Spleen (tissue), 11 donors: ENCODE data around the gene CDC42BPB. TPM values are rescaled to one million over a fixed set of nuclear protein-coding genes. Genes with fewer than 3 reads are reported as not detected.

Experiments
- DNase-seq: peaks from one replicate; pipeline ENCODE4 v3.0.0-alpha.2; 2020
- H3K27ac ChIP-seq, 8 donors: fragments of 200-600 bp; sonication (generic) in 7 of 8; 1 replicate in 4 of 8; 2 replicates in 4 of 8; pipeline versions ENCODE4 v1.5.0 to v1.8.0; 2016 to 2021; ENCODE audit warnings: inconsistent platforms in 4 of 8, mild to moderate bottlenecking in 4 of 8, moderate library complexity in 1 of 8
- H3K27me3 ChIP-seq, 7 donors: fragments of 200-600 bp; sonication (generic) in 6 of 7; replicated peaks in 1 of 7; 1 replicate in 4 of 7; 2 replicates in 3 of 7; pipeline versions ENCODE4 v1.5.0 to v1.8.0; 2016 to 2021; ENCODE audit warnings: inconsistent platforms in 3 of 7, mild to moderate bottlenecking in 1 of 7
- H3K36me3 ChIP-seq, 6 donors: fragments of 200-600 bp; sonication (generic) in 5 of 6; 1 replicate in 4 of 6; 2 replicates in 2 of 6; pipeline versions ENCODE4 v1.5.0 to v1.8.0; 2016 to 2021; ENCODE audit warnings: inconsistent platforms in 2 of 6
- H3K4me1 ChIP-seq, 6 donors: fragments of 200-600 bp; sonication (generic) in 5 of 6; 1 replicate in 3 of 6; 2 replicates in 3 of 6; pipeline versions ENCODE4 v1.5.0 to v1.8.0; 2016 to 2021; ENCODE audit warnings: inconsistent platforms in 3 of 6
- H3K4me3 ChIP-seq, 8 donors: fragments of 200-600 bp; sonication (generic) in 7 of 8; 1 replicate in 4 of 8; 2 replicates in 4 of 8; pipeline versions ENCODE4 v1.5.0 to v1.8.0; 2016 to 2021; ENCODE audit warnings: inconsistent platforms in 4 of 8, mild to moderate bottlenecking in 4 of 8, moderate library complexity in 2 of 8
- H3K9me3 ChIP-seq, 8 donors: fragments of 200-600 bp; sonication (generic) in 7 of 8; 1 replicate in 4 of 8; 2 replicates in 4 of 8; pipeline versions ENCODE4 v1.5.0 to v1.8.0; 2016 to 2021; ENCODE audit warnings: inconsistent platforms in 4 of 8
- CTCF ChIP-seq, 11 experiments: fragments of 200-600 bp in 7 of 11; fragments of 450-650 bp in 4 of 11; sonication (generic) in 4 of 11; IDR thresholded peaks in 8 of 11; conservative IDR thresholded peaks in 3 of 11; 1 replicate in 7 of 11; 2 replicates in 4 of 11; pipeline versions ENCODE4 v1.4.0 to v1.8.0; 2016 to 2021; ENCODE audit warnings: antibody characterized with exemption in 11 of 11, inconsistent platforms in 4 of 11, mild to moderate bottlenecking in 1 of 11
- POLR2A ChIP-seq, 3 donors: fragments of 450-650 bp; IDR thresholded peaks; one replicate each; pipeline ENCODE4 v1.5.1; 2017; ENCODE audit warnings: antibody characterized with exemption in 3 of 3, mild to moderate bottlenecking in 1 of 3
- POLR2AphosphoS5 ChIP-seq, 3 donors: sonication (generic); formaldehyde crosslinking; IDR thresholded peaks; one replicate each; pipeline ENCODE4 v1.5.1; 2017; ENCODE audit warnings: antibody characterized with exemption in 3 of 3
- WGBS, 5 donors: extraction: QIAGEN DNeasy Blood & Tissue Kit in 3 of 5; methylation state at CpG; one replicate each; pipeline versions ENCODE4 v1.1.5 to v1.1.7; 2013 to 2018; 5-methylcytosine and 5-hydroxymethylcytosine counted together
- intact Hi-C: fragments of 100-400 bp; cut with DNase I; formaldehyde crosslinking; loops from one replicate; pipeline ENCODE4 v1.15.0; 2023; ENCODE audit warnings: low total_unique reads
- polyA plus RNA-seq, 3 donors: library from polyadenylated mRNA; stranded (reverse); fragments of 200-250 nt; gene quantifications; one replicate each; pipeline ENCODE4 v1.2.1, GENCODE V29; 2013
- total RNA-seq, 7 donors: library from RNA; depleted of rRNA in 3 of 7; stranded (reverse); fragments of >200 nt in 3 of 7; fragmentation: NEBNext Ultra II Directional in 4 of 7; extraction: Animal tissue kit (Norgen Biotek cat#: 25700) in 4 of 7; gene quantifications; one replicate each; pipeline versions ENCODE4 v1.1.0 to v1.2.1, GENCODE V29; 2016 to 2021
- donor health status: healthy with polysubstance abuse.
- donor health status: DM: no; HTN: no; CAD: no; lungs with moderate emphysema.
- donor health status: DM: no; HTN: no; CAD: no.
- donor health status: Bipolar disorder and iron deficiency.
- donor health status: healthy.
- donor health status: DM: no; HTN: no; CAD: no.
- donor health status: DM: yes; HTN: yes; CAD: no.

CDC42BPB gene
- total and polyA plus RNA-seq, 10 donors: 6.4 to 94.5 (median 77.8) TPM

- Histone ChIP-seq H3K4me1 (peaks cover 5 to 88% (median 69%) of the 10 kb centered on the region in 6 donors), H3K36me3 (no peaks in the 10 kb centered on the region), H3K27ac (peak overlapping the region in 2 of 8 donors; percentile 33 to 49), H3K9me3 (no peaks in the 10 kb centered on the region), H3K27me3 (peaks cover 1 to 31% (median 26%) of the 10 kb centered on the region in 7 donors), H3K4me3 (no peak overlapping the region)
- intact Hi-C loops: loop anchor here (10.0 kb wide), 1 partner anchor 404 kb away; no protein-coding TSS in a partner anchor
- DNase-seq: no peak
- TF ChIP-seq CTCF (IDR thresholded peaks at IDR 0.05 in 8 of 11, conservative IDR thresholded peaks at IDR 0.05 in 3 of 11): peak in 1 of 11 experiments; percentile 7
- no peak for TF ChIP-seq POLR2AphosphoS5 (IDR thresholded peaks at IDR 0.05)
- 46 to 63% (median 54%) methylated on average over 4 to 12 of the region's 12 CpGs for WGBS, 5 donors
These were observed 41.9 kb upstream of the CDC42BPB start for GRCh38 chr14:103099081-103099732.

- intact Hi-C loops: loop anchor here (10.0 kb wide), 1 partner anchor 403 kb away; no protein-coding TSS in a partner anchor
- WGBS, 5 donors: 69 to 75% (median 69%) methylated on average over 22 to 31 of the region's 31 CpGs
- Histone ChIP-seq H3K4me1 (peaks cover 0 to 82% (median 64%) of the 10 kb centered on the region in 6 donors), H3K9me3 (no peaks in the 10 kb centered on the region), H3K4me3 (peak overlapping the region in 1 of 8 donors; percentile 15), H3K36me3 (no peaks in the 10 kb centered on the region), H3K27ac (peak overlapping the region in 4 of 8 donors; percentile 5 to 49 (median 30)), H3K27me3 (peaks cover 0 to 22% (median 18%) of the 10 kb centered on the region in 7 donors)
- TF ChIP-seq POLR2A (IDR thresholded peaks at IDR 0.05): no peak
- TF ChIP-seq POLR2AphosphoS5 (IDR thresholded peaks at IDR 0.05): no peak
- TF ChIP-seq CTCF (IDR thresholded peaks at IDR 0.05 in 8 of 11, conservative IDR thresholded peaks at IDR 0.05 in 3 of 11): no peak
- no peak for DNase-seq
These were observed 40.9 kb upstream of the CDC42BPB start for GRCh38 chr14:103097994-103098957.

DNA sequence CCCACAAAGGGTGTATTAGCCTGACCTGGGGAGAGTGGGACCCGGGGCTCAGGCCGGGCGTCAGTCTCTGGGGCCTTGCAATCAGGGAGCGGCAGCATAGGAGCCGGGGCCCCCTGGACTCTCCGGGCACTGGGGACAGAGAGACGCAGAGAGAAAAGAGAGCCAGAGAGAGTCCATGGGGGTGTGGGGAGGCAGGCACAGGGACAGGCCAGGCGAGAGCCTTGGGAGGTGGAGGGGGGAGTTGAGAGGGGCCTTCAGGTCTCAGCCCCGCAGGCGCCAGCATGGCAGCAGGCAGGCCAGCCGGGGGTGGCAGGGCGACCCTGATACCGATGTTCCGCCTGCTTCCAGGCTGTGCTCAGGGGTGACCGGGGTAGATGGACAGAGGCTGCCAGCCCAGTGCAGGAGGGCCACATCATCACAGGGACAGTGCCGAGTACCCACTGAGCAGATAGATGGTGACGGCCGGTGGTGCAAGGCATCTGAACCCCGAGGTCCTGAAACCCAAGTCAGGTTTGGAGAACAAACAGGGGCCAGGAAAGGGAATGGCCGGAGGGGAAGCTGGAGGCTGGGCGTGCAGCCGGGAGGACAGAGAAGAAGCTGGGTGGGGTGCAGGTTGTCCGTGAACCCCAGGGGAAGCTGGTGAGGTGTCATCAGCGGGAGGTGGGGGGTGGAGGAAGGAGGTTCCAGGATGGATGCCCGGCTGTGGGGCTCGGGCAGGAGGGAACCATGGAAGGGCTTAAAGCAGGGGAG lies 40.1 kb upstream of the CDC42BPB start:
- Histone ChIP-seq H3K27me3 (peaks cover 0 to 13% (median 10%) of the 10 kb centered on the region in 7 donors), H3K4me3 (peak overlapping the region in 1 of 8 donors; percentile 15), H3K4me1 (peaks cover 0 to 73% (median 56%) of the 10 kb centered on the region in 6 donors), H3K27ac (peak overlapping the region in 6 of 8 donors; percentile 18 to 49 (median 30)), H3K9me3 (no peaks in the 10 kb centered on the region), H3K36me3 (no peaks in the 10 kb centered on the region)
- TF ChIP-seq CTCF (IDR thresholded peaks at IDR 0.05 in 8 of 11, conservative IDR thresholded peaks at IDR 0.05 in 3 of 11): no peak
- TF ChIP-seq POLR2A (IDR thresholded peaks at IDR 0.05): no peak
- no peak for TF ChIP-seq POLR2AphosphoS5 (IDR thresholded peaks at IDR 0.05)
- DNase-seq: no peak
- intact Hi-C loops: loop anchor here (10.0 kb wide), 1 partner anchor 403 kb away; no protein-coding TSS in a partner anchor
- 71 to 85% (median 78%) methylated on average over 25 to 26 of the region's 26 CpGs for WGBS, 5 donors
